Activated CD4-positive, alpha-beta T cell treated with anti-CD3 and anti-CD28 coated beads, Interleukin-2, amount 10 ng/mL, durations not matched to agents 24 days and 14 days (primary cell): Measurements from ENCODE around the gene AFAP1L1. TPM values are rescaled to one million over a fixed set of nuclear protein-coding genes. Genes with fewer than 3 reads are reported as not detected.

Experiments
- DNase-seq: peaks from one replicate; pipeline ENCODE4 v3.0.0; 2022
- H3K27ac Mint-ChIP-seq: one replicate; pipeline ENCODE4 v1.8.0; 2022; ENCODE audit warnings: mild to moderate bottlenecking, mixed read lengths
- H3K27me3 Mint-ChIP-seq: one replicate; pipeline ENCODE4 v1.8.0; 2022; ENCODE audit warnings: mixed read lengths
- H3K36me3 Mint-ChIP-seq: one replicate; pipeline ENCODE4 v1.8.0; 2022; ENCODE audit warnings: low read depth, mild to moderate bottlenecking, mixed read lengths
- H3K4me1 Mint-ChIP-seq: one replicate; pipeline ENCODE4 v1.8.0; 2021; ENCODE audit warnings: mixed read lengths
- H3K4me3 Mint-ChIP-seq: one replicate; pipeline ENCODE4 v1.8.0; 2022; ENCODE audit warnings: mild to moderate bottlenecking, moderate library complexity, mixed read lengths
- H3K9me3 Mint-ChIP-seq: one replicate; pipeline ENCODE4 v1.8.0; 2021; ENCODE audit warnings: mixed read lengths
- intact Hi-C: fragments of 100-400 bp; cut with micrococcal nuclease; formaldehyde crosslinking; loops from one replicate; pipeline ENCODE4 v1.15.1; 2023
- total RNA-seq: library from RNA; stranded (reverse); gene quantifications from 2 replicates; pipeline ENCODE4 v1.2.3, GENCODE V29; 2022

The AFAP1L1 gene
- total RNA-seq, 1 donor from 2014 or later, result not detected

GRCh38 chr5:149344151-149344550 is 72.5 kb downstream of the AFAP1L1 start:
- H3K36me3 Mint-ChIP-seq, result peaks cover 30% of the 10 kb centered on the region
- intact Hi-C loops, result loop anchor here (2.0 to 10.0 kb wide), 2 partner anchors 387 to 1741 kb away; partner anchors contain the start of genes PPARGC1B and TNIP1
- H3K27ac Mint-ChIP-seq, result peak overlapping the region; percentile 1
- no peaks in the 10 kb centered on the region for H3K9me3 Mint-ChIP-seq
- peak overlapping the region; percentile 51 for H3K4me3 Mint-ChIP-seq
- DNase-seq, result no peak
- H3K27me3 Mint-ChIP-seq, result peaks cover 4% of the 10 kb centered on the region
- peaks cover 37% of the 10 kb centered on the region for H3K4me1 Mint-ChIP-seq

GRCh38 chr5:149345147-149345891 is 73.7 kb downstream of the AFAP1L1 start, which contains the start of gene GRPEL2:
GRPEL2 (plus strand) TSS chr5:149345499; CDS start chr5:149345540, 41 bp downstream.
- intact Hi-C loops, result loop anchor here (1.0 to 10.0 kb wide), 6 partner anchors 12 to 1739 kb away; partner anchors contain the start of genes CSNK1A1, FBXO38, PPARGC1B and TCOF1
- Mint-ChIP-seq H3K36me3 (peaks cover 42% of the 10 kb centered on the region), H3K9me3 (peaks cover 3% of the 10 kb centered on the region), H3K4me3 (peak within 1 kb of the TSS; percentile 96), H3K27me3 (peaks cover 1% of the 10 kb centered on the region), H3K4me1 (peaks cover 46% of the 10 kb centered on the region), H3K27ac (peak within 1 kb of the TSS; percentile 97)
- peak; percentile 97 for DNase-seq

DNA sequence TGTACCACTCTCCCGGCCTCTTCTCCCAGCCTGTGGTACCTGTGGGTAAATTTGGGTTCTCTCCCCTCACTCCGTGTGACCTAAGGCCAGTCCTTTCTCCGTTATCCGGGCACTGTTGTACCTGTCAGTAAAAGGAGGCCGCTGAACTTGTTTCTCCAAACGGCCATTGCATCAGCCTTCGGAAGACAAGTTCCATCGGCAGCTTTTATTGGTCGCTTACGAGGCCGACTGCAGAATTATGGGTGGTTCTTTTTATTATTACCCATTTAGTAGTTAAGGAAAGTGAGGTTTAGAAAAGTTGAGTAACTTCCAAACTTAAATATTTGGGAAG is 74.2 kb downstream of the AFAP1L1 start:
- H3K36me3 Mint-ChIP-seq, result peaks cover 47% of the 10 kb centered on the region
- intact Hi-C loops, result loop anchor here (1.0 to 10.0 kb wide), 6 partner anchors 11 to 1739 kb away; partner anchors contain the start of genes CSNK1A1, FBXO38, PPARGC1B and TCOF1
- H3K27me3 Mint-ChIP-seq, result no peaks in the 10 kb centered on the region
- peak; percentile 73 for DNase-seq
- H3K9me3 Mint-ChIP-seq, result peaks cover 3% of the 10 kb centered on the region
- H3K4me3 Mint-ChIP-seq, result peak overlapping the region; percentile 96
- H3K27ac Mint-ChIP-seq, result peak overlapping the region; percentile 97
- H3K4me1 Mint-ChIP-seq, result peaks cover 51% of the 10 kb centered on the region

- H3K36me3 Mint-ChIP-seq, result peaks cover 67% of the 10 kb centered on the region
- H3K27ac Mint-ChIP-seq, result peak overlapping the region; percentile 73
- H3K4me1 Mint-ChIP-seq, result peaks cover 66% of the 10 kb centered on the region
Observed at GRCh38 chr5:149348518-149348917, 76.9 kb downstream of the AFAP1L1 start.

DNA sequence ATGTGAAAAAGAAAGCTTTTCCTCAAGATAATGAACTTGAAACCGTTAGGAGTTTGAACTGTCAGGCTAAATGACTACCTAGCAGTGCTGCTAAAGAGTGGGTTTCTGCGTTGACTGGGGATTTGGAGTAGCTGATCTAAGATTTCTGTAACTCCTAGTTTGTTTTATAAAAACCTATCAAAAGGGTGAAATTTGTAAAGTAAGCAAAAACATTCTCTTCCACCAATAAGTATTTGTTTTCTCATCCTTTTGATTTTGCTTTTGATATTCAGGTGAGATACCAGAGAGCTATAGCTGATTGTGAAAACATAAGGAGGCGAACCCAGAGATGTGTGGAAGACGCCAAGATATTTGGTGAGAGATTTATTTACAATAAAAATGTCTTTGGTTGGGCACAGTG is 77.7 kb downstream of the AFAP1L1 start:
- Mint-ChIP-seq H3K4me1 (peaks cover 66% of the 10 kb centered on the region), H3K9me3 (peaks cover 3% of the 10 kb centered on the region), H3K4me3 (peak overlapping the region; percentile 96), H3K27me3 (no peaks in the 10 kb centered on the region), H3K36me3 (peaks cover 74% of the 10 kb centered on the region), H3K27ac (peak overlapping the region; percentile 26)
- no peak for DNase-seq
- intact Hi-C loops, result loop anchor here (5.0 to 10.0 kb wide), 2 partner anchors 1008 to 1735 kb away; partner anchors contain the start of genes TCOF1 and TNIP1

More at GRCh38 chr5:149348518-149348917, 76.9 kb downstream of the AFAP1L1 start:
- Mint-ChIP-seq H3K9me3 (peaks cover 3% of the 10 kb centered on the region), H3K4me3 (peak overlapping the region; percentile 96), H3K27me3 (no peaks in the 10 kb centered on the region)
- intact Hi-C loops, result loop anchor here (5.0 to 10.0 kb wide), 2 partner anchors 1009 to 1736 kb away; partner anchors contain the start of genes TCOF1 and TNIP1
- DNase-seq, result peak; percentile 72

DNA sequence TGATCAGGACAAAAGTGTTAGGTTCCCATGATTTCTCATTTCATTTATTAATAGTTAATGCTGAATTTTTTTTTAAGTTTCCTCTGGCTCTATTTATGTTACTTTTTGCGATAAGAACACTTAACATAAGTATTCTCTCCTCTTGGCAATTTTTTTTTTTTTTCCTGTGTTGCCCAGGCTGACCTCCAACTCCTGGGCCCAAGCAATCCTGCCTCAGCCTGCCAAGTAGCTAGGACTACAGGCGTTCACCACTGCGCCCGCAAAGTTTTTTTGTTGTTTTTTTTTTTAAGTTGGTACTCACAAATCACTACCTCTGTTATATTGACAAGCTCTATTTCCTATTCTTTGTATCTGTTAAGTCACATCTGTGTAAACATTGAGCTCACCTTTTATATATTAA is 80.5 kb downstream of the AFAP1L1 start:
- no peak for DNase-seq
- peaks cover 72% of the 10 kb centered on the region for H3K4me1 Mint-ChIP-seq
- H3K27me3 Mint-ChIP-seq, result no peaks in the 10 kb centered on the region
- peaks cover 3% of the 10 kb centered on the region for H3K9me3 Mint-ChIP-seq
- H3K4me3 Mint-ChIP-seq, result no peak overlapping the region
- intact Hi-C loops, result loop anchor here (10.0 kb wide), 2 partner anchors 547 to 613 kb away; partner anchors contain the start of gene SLC26A2
- H3K27ac Mint-ChIP-seq, result no peak overlapping the region
- peaks cover 77% of the 10 kb centered on the region for H3K36me3 Mint-ChIP-seq

DNA sequence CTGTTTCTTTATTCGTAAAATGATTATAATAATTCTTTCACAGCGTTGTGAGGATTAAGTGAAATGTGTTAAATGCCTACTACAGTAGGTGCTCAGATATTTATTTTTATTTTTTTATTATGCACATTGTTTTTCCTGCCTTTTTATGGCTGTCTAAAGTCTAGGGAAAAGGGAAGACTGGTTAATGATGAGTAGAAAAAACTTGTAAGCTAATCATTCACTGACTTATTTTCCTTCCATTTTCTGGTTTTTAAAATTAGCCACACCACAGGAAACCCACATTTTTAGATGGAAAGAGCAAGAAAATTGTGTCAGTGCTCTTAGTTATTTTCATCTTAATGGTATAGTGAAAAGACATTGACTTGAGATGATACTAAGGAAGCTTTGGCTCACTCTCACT is 82.3 kb downstream of the AFAP1L1 start:
- no peaks in the 10 kb centered on the region for H3K27me3 Mint-ChIP-seq
- DNase-seq, result no peak
- peak overlapping the region; percentile 81 for H3K27ac Mint-ChIP-seq
- peaks cover 63% of the 10 kb centered on the region for H3K36me3 Mint-ChIP-seq
- H3K4me3 Mint-ChIP-seq, result peak overlapping the region; percentile 10
- H3K9me3 Mint-ChIP-seq, result peaks cover 3% of the 10 kb centered on the region
- intact Hi-C loops, result loop anchor here (10.0 kb wide), 2 partner anchors 549 to 611 kb away; partner anchors contain the start of gene SLC26A2
- peaks cover 66% of the 10 kb centered on the region for H3K4me1 Mint-ChIP-seq

DNA sequence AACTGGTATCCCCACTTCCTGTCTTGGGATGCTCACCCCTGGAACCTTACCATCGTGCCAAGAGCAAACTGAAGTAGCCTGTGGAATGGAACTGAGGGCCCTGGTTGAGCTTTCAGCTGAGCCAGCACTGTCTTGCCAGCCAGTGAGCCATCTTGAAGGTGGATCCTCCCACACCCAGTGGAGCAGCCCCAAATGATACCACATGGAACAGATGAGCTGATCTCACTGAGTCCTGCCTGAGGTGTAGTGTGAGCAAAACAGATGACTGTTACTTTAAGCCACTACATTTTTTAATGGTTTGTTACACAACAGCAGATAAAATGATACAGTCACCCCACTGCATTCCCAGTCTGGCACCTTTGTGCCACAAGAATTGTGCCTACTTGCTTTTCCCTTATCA is 84.0 kb downstream of the AFAP1L1 start:
- DNase-seq, result no peak
- no peaks in the 10 kb centered on the region for H3K9me3 Mint-ChIP-seq
- H3K36me3 Mint-ChIP-seq, result peaks cover 52% of the 10 kb centered on the region
- H3K27me3 Mint-ChIP-seq, result no peaks in the 10 kb centered on the region
- H3K4me1 Mint-ChIP-seq, result peaks cover 70% of the 10 kb centered on the region
- H3K27ac Mint-ChIP-seq, result peak overlapping the region; percentile 71
- intact Hi-C loops, result loop anchor here (10.0 kb wide), 2 partner anchors 551 to 609 kb away; partner anchors contain the start of gene SLC26A2
- peak overlapping the region; percentile 11 for H3K4me3 Mint-ChIP-seq

- no peaks in the 10 kb centered on the region for H3K9me3 Mint-ChIP-seq
- intact Hi-C loops, result loop anchor here (10.0 kb wide), 2 partner anchors 552 to 608 kb away; partner anchors contain the start of gene SLC26A2
- peaks cover 45% of the 10 kb centered on the region for H3K36me3 Mint-ChIP-seq
- peak overlapping the region; percentile 32 for H3K4me3 Mint-ChIP-seq
- H3K4me1 Mint-ChIP-seq, result peaks cover 72% of the 10 kb centered on the region
- no peaks in the 10 kb centered on the region for H3K27me3 Mint-ChIP-seq
- no peak for DNase-seq
- H3K27ac Mint-ChIP-seq, result peak overlapping the region; percentile 71
Observed at GRCh38 chr5:149356391-149356790, 84.7 kb downstream of the AFAP1L1 start.

DNA sequence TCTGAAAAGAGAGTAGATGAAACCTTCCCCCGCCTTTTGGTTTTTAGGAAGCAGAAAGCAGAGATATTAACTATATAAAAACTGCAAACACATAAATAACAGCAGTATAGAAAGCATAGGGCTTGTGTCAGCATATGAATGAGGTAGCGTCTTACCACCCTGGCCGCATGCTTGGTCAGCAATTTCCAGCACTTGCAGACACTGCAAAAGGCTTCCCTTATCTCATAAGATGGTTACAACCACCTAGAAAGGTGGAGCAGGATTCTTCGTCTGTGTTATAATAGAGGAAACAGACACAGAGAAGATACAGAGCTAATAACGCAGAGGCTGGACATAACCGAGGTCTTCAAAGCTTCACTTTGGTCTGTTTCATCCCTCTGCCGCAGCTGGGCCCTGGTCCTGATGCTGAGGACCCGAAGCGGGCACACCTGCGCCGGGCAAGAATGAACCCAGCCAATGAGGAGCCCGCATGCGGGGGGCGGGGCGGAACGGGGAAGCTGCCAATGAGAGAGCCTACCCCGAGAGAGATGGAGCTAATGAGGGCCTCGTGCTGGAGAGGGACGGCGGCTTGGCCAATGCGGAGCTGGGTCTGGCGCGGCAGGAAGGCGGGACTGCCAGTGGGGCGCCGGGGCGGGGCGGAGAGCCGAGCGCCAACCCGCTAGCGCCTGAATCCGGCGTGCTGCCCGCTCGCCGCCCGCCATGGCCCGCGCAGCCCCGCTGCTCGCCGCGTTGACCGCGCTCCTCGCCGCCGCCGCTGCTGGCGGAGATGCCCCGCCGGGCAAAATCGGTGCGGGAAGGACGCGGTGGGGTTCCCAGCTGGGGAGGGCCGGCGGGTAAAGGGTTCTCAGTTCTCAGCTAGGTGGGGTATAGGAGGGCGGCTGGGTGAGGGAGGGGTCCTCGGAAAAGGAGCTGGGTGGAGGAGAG is 86.0 kb downstream of the AFAP1L1 start, which contains the start of gene PCYOX1L:
PCYOX1L (plus strand) TSS at position 677 of the 924 bp plus-strand sequence; CDS start at position 700, 23 bp downstream.
- intact Hi-C loops, result loop anchor here (1.0 to 10.0 kb wide), 4 partner anchors 10 to 607 kb away; partner anchors contain the start of genes GRPEL2 and SLC26A2
- Mint-ChIP-seq H3K4me1 (peaks cover 60% of the 10 kb centered on the region), H3K27ac (peak within 1 kb of the TSS; percentile 83), H3K4me3 (peak within 1 kb of the TSS; percentile 90), H3K27me3 (no peaks in the 10 kb centered on the region), H3K36me3 (peaks cover 34% of the 10 kb centered on the region), H3K9me3 (no peaks in the 10 kb centered on the region)
- DNase-seq, result peak; percentile 99

- peak overlapping the region; percentile 90 for H3K4me3 Mint-ChIP-seq
- peak; percentile 80 for DNase-seq
- no peaks in the 10 kb centered on the region for H3K27me3 Mint-ChIP-seq
- intact Hi-C loops, result loop anchor here (1.0 to 10.0 kb wide), 3 partner anchors 9 to 607 kb away; partner anchors contain the start of gene SLC26A2
- peak overlapping the region; percentile 83 for H3K27ac Mint-ChIP-seq
- H3K4me1 Mint-ChIP-seq, result peaks cover 59% of the 10 kb centered on the region
- peaks cover 35% of the 10 kb centered on the region for H3K36me3 Mint-ChIP-seq
- no peaks in the 10 kb centered on the region for H3K9me3 Mint-ChIP-seq
Observed at GRCh38 chr5:149358294-149358651, 86.6 kb downstream of the AFAP1L1 start.

DNA sequence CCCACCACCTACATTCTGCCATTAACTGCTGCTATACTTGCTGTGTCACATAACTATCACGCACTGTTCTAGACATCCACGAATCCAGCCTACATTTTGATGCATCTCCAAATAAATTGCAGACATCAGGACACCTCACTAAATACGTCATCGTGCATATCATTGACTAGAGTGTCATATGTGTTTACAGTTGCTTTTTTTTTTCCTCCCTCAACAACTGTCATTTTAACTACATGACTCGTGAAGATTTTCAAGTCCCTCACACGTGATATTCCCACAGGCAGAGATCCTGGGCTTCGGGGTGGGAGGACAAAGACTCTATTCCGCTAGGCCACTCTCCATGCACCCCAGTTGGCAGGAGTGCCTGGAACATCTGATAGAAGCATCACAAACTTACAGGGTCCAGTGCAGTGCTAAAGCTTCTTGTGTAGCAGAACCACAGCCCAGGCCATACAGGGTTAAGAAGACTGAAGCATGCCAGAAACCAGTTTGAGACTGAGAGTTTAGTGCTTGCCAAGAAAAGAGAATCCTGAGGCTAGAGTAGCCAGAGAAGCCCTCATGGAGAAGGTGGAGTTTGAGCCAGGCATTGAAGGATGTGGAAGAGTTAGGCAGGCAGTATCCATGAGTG is 87.3 kb downstream of the AFAP1L1 start:
- no peak for DNase-seq
- H3K36me3 Mint-ChIP-seq, result peaks cover 30% of the 10 kb centered on the region
- H3K4me3 Mint-ChIP-seq, result peak overlapping the region; percentile 90
- intact Hi-C loops, result loop anchor here (1.0 to 10.0 kb wide), 3 partner anchors 8 to 606 kb away; partner anchors contain the start of gene SLC26A2
- H3K27ac Mint-ChIP-seq, result peak overlapping the region; percentile 48
- no peaks in the 10 kb centered on the region for H3K9me3 Mint-ChIP-seq
- H3K27me3 Mint-ChIP-seq, result no peaks in the 10 kb centered on the region
- peaks cover 55% of the 10 kb centered on the region for H3K4me1 Mint-ChIP-seq
